HG03432 (cell line): ENCODE results near the gene FNDC1.

ENCODE experiments used
- ATAC-seq: cut with Tn5 transposase; IDR thresholded peaks from one replicate; pipeline ENCODE4 v1.9.1; 2021; ENCODE audit warnings: mild to moderate bottlenecking, moderate library complexity; ENCODE audit not compliant: unreplicated experiment

Gene FNDC1

GRCh38 chr6:159157431-159157830, 11.8 kb upstream of the FNDC1 start:
- no peak for ATAC-seq

DNA sequence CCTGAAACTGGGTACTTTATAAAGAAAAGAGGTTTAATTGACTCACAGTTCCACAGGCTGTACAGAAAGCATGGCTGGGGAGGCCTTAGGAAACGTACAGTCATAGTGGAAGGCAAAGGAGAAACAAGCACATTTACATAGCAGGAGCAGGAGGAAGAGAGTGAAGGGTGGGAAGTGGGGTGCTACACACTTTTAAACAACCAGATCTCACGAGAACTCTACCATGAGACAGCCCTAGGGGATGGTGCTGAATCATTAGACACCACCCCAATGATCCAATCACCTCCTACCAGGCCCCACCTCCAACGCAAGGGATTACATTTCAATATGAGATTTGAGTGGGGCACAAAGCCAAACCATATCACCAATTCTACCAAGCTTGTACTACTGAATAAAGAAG, 7.4 kb upstream of the FNDC1 start:
- no peak for ATAC-seq

DNA sequence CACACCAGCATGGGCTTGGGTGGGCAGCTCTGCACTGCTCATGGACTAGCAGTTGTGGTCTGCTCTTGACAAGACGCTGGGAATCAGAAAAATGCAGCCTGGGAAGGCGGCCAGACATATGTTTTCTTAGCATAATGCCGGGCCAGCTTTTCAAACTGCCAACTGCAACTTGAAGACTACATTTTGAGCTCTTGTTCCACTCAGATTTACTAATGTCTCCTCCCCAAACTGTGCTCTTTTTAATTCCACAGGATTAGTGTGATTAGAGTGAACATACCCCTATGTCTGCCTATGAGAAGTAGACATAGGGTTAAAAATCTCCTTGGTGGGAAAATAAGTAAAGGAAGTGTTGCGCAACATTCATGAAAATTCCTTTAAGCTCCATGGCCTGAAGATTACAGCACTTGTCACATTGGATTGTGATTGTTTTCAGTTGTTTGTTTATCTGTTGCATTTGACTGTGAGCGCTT, 5.3 kb upstream of the FNDC1 start:
- no peak for ATAC-seq

DNA sequence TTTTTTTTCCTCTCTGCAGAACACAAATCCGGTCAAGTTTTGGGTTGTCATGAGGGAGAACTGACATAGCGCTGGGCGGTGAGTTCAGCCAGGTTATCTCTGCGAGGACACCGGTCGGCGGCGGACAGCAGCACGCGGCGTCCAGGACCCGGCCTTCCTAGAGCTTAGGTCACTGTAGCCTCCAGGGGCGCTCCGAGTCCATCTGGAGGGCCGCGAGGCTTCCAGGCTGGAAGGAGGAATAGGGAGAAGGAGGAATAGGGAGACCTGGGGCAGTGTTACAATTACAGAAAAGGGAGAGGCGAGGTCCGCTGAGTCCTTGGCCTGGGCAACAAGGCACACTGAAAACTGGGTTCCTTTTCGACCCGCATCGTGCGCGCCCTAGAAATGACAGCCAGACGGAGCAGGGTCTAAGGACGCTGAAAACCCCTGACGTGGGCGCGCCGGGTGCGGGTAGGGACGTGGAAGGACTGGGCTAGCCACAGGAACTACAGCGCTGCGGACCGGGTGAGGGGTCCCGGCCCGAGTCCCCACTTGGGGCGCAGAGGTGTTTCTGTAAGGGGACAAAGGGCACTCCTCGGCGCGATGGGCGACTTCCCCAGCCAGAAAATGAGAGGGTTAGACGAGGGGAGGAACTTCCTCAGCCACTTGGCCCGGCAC, 536 bp upstream of the FNDC1 start:
- peak; percentile 25 for ATAC-seq

GRCh38 chr6:159169557-159170332, 545 bp downstream of the FNDC1 start:
- ATAC-seq: peak; percentile 31

DNA sequence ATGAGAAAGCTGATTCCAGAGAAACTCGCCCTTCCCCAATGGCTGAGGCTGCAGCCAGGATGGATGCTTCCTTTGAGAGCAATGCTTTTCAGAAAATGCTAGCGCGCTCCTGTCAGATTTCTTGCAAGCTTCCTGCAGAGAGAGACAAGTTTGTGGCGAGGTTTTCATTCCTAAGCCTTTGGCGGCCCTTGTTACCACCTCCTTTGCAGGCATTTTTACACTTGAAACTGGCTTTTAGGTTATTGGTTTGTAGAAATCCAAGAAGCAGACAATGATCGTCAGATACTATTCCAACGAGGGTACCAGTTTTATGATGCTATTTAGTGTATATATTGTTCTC, 1.1 kb downstream of the FNDC1 start:
- no peak for ATAC-seq

DNA sequence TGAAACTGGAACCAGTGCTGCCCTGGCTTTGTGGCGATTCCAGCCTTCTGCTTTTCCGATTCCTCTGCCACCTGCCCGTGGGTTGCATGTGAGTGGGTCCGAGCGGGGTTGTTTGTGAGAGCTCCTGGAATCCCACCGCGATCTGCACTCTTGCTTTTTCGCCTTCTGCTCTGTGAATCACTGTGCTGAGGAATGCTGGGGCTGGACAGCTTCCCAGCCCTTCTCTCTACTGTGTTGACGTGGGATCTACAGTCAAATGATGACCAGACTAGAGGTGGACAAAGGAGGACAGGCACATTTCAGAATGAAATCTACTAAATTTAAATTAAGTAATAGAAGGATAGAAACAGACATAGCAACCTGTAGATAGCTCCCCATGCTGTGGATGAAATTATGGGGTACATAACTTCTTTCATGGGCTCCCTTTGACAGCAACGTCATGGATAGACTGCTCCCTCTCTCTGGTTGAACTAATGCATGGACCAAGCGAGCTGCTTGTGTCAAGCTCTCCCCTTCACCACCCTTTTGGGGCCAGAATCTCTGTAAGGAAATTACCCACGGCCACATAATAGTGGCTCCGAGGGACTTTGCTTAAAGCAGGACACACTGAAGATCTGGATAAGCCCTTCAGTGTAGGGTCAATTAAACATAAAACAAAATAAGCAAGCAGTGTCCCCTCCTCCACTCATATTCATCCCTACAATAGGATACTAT, 2.0 kb downstream of the FNDC1 start:
- no peak for ATAC-seq

DNA sequence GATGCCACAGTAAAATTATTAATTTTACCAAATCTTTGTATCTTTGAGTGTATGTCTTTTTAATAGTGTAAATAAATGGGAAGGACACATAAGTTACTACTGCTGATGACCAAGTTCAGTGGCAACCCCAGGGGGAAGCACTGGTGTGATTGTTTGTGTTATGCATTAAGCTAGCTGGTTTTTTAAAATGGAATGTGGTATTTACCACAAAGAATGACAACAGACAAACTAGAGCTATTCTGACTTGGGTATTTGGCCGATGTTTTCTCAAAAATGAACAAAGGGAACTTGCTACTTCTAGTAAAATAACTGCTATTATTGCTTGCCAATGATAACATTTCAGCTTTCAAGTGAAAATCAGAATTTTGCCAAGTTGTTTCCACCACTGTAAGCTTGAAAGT, 2.9 kb downstream of the FNDC1 start:
- no peak for ATAC-seq

- ATAC-seq: peak; percentile 89
Observed at GRCh38 chr6:159174263-159174969, 5.2 kb downstream of the FNDC1 start.

DNA sequence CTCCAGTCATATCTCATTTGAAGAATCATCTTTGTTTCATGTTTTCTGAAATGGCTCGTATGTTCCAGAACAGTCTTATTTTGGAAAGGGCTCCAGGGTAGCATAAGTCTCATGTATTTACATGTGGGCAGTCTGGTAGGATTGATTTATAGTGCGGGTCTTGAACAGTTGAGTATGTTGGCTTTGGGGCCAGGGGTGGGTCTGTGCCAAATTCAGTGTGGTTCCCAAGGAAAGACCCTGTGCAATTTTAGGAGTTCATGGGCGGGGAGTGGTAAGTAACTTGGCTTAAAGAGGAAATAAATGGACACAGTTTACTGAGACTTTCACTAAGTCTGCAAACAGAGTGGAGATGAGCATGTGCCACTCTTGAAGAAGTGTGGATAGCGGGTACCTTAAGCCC, 7.7 kb downstream of the FNDC1 start:
- no peak for ATAC-seq

GRCh38 chr6:159178847-159179246, 9.6 kb downstream of the FNDC1 start:
- ATAC-seq: no peak

DNA sequence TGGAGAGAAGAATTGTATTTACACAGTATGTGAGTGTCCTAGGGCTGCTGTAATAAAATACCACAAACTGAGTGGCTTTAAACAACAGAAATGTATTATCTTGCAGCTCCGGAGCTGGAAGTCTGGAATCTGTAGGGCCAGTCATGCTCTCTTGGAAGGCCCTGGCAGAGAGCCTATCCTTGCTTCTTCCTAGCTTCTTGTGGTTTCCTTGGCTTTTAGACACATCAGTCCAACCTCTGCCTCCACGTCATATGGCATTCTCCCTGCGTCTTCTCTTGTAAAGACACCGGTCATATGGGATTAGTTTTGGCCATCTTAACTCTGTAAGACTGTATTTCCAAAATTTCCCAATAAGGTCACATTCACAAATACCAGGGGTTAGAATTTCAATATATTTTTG, 10.8 kb downstream of the FNDC1 start:
- ATAC-seq: no peak

DNA sequence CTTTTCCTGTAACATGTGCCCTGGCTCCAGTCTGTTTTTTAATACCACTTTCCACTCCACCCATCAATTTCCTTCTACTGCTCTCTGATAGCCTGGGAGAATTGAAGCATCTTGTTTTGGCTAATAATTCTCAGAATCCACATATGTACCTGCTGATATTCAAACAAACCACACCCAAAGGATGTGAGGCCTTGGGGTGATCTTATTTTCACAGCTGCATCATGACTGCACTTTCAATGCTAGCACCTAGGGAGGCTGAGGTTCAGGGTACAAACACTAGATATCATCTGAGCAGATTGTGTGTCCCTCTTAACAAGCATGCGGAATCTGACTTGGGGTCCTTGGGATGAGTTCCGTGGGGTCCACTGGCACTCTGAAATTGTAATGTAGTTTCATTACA, 12.7 kb downstream of the FNDC1 start:
- no peak for ATAC-seq

- ATAC-seq: no peak
Observed at GRCh38 chr6:159184559-159184958, 15.4 kb downstream of the FNDC1 start.

GRCh38 chr6:159190460-159190859, 21.3 kb downstream of the FNDC1 start:
- ATAC-seq: no peak

DNA sequence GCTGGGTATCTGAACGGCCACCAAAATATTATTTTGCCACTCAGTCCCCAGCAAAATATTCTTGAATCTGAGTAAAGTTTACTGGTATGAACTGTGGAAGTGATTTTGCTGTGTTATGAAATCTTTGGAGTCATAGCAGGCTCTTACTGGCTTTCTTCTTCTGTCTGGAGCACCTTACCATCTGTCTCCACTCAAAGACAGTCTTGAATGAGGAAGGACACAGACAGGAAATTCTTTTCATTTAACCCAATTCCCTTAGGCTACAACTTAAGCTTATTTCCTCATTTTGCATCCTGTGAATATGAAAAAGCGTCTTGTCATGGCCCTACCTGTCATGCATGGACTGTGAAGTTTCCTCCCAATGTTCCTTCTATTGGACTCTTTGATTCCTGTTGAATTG, 24.7 kb downstream of the FNDC1 start:
- no peak for ATAC-seq

GRCh38 chr6:159194421-159194820, 25.2 kb downstream of the FNDC1 start:
- ATAC-seq: no peak

- no peak for ATAC-seq
Observed at GRCh38 chr6:159196430-159196975, 27.3 kb downstream of the FNDC1 start.

DNA sequence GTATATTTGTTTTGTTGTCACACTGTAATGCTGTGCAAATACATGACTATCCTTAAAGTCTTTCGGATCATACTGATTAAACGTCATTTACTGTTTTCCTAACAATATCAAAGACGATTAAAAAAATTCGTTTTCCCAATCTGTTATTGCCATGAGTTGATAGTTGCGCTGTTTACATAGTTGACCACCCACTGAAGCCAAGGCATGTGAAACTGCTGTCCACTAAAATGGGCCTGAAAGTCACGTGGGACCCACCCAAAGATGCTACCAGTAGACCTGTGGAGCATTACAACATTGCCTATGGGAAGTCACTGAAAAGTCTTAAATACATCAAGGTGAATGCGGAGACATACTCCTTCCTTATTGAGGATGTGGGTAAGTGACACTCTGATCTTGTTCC, 28.1 kb downstream of the FNDC1 start:
- ATAC-seq: no peak

- ATAC-seq: no peak
Observed at GRCh38 chr6:159201336-159201735, 32.1 kb downstream of the FNDC1 start.
